NCI-H128 (cell line): Measurements from ENCODE around the gene CD163.
A peak's percentile ranks its signal among the peaks of the same experiment; 100 is the strongest.
"Not testable (repeated sequence)": the region's sequence is repeated elsewhere in the genome, so short reads cannot be mapped to it uniquely, and the experiment has no call there.

Experiments
- DNase-seq: peaks from one replicate; lab custom pipeline; 2025; ENCODE audit not compliant: unreplicated experiment; lab: John Stamatoyannopoulos, UW

CD163 gene

GRCh38 chr12:7503686-7504415 lies at the start of gene CD163:
CD163 (minus strand) TSS chr12:7503777; CDS start chr12:7503690, 87 bp downstream.
- no peak for DNase-seq

- no peak for DNase-seq
Measured at GRCh38 chr12:7542813-7543212, 39.2 kb upstream of the CD163 start.

- DNase-seq = no peak
Measured at GRCh38 chr12:7542046-7542445, 38.5 kb upstream of the CD163 start.

- DNase-seq = no peak
Measured at GRCh38 chr12:7514416-7514815, 10.8 kb upstream of the CD163 start.

GRCh38 chr12:7512553-7512952 lies 9.0 kb upstream of the CD163 start:
- no peak for DNase-seq

GRCh38 chr12:7509793-7510470 lies 6.4 kb upstream of the CD163 start:
- DNase-seq = not testable (repeated sequence)

- DNase-seq = no peak
Measured at GRCh38 chr12:7502612-7503011, 965 bp downstream of the CD163 start.

- DNase-seq = no peak
Measured at GRCh38 chr12:7501031-7501588, 2.5 kb downstream of the CD163 start.

- DNase-seq = no peak
Measured at GRCh38 chr12:7499636-7500035, 3.9 kb downstream of the CD163 start.

GRCh38 chr12:7498809-7499208 lies 4.8 kb downstream of the CD163 start:
- DNase-seq = no peak

GRCh38 chr12:7497661-7498060 lies 5.9 kb downstream of the CD163 start:
- DNase-seq = no peak

GRCh38 chr12:7496451-7496850 lies 7.1 kb downstream of the CD163 start:
- no peak for DNase-seq

- no peak for DNase-seq
Measured at GRCh38 chr12:7495136-7495535, 8.4 kb downstream of the CD163 start.

GRCh38 chr12:7493006-7493405 lies 10.6 kb downstream of the CD163 start:
- no peak for DNase-seq

- DNase-seq = no peak
Measured at GRCh38 chr12:7486512-7486911, 17.1 kb downstream of the CD163 start.

- no peak for DNase-seq
Measured at GRCh38 chr12:7485095-7485494, 18.5 kb downstream of the CD163 start.

GRCh38 chr12:7483343-7483742 lies 20.2 kb downstream of the CD163 start:
- no peak for DNase-seq

- DNase-seq = no peak
Measured at GRCh38 chr12:7479771-7480170, 23.8 kb downstream of the CD163 start.

- no peak for DNase-seq
Measured at GRCh38 chr12:7472060-7472459, 31.5 kb downstream of the CD163 start.

GRCh38 chr12:7460375-7461259 lies 43.0 kb downstream of the CD163 start:
- DNase-seq = peak; percentile 35

- DNase-seq = no peak
Measured at GRCh38 chr12:7459973-7460372, 43.6 kb downstream of the CD163 start.
